GM12892 (cell line): ENCODE results near the gene NFKB1.

Experiments
- DNase-seq: peaks from one replicate; pipeline ENCODE4 v3.0.0; 2011; ENCODE audit not compliant: insufficient read length
- FAIRE-seq: peaks from 2 replicates; lab custom pipeline; 2011; peaks lifted over from hg19 to GRCh38; lab: Jason Lieb, UNC
- POLR2A ChIP-seq: IDR thresholded peaks from 2 replicates; pipeline ENCODE4 v1.6.1; 2011; ENCODE audit warnings: low read depth, low read length, control low read depth
- POLR2AphosphoS5 ChIP-seq: IDR thresholded peaks from 2 replicates; pipeline ENCODE4 v1.6.1; 2011; ENCODE audit warnings: low read depth, low read length, control low read depth
- TAF1 ChIP-seq: IDR thresholded peaks from 2 replicates; pipeline ENCODE4 v1.6.1; 2011; ENCODE audit warnings: low read depth, mild to moderate bottlenecking, control low read depth, low read length, borderline replicate concordance

Gene NFKB1

DNA sequence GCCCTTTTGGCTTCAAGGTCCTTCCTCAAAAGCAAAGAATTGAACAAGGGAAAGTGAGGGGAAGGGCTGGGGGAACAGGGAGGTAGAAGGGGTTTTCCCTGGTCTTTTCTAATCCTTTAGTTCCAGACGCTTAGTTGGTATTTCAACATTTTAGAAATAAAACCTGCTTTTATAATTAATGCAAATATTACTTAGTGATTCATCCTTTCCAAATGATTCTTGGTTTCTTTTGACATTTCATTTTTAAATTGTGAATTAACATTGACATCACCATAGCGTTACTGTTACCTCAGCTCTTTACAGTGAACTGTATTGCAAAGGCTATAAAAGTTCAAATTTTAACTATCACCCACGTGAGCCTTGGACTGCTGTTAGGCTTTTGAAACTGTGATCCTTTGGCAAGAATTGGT is 20.9 kb downstream of the NFKB1 start:
- FAIRE-seq, result peak; percentile 75
- no peak for DNase-seq
- TF ChIP-seq POLR2AphosphoS5 (no peak), POLR2A (no peak), TAF1 (no peak)

DNA sequence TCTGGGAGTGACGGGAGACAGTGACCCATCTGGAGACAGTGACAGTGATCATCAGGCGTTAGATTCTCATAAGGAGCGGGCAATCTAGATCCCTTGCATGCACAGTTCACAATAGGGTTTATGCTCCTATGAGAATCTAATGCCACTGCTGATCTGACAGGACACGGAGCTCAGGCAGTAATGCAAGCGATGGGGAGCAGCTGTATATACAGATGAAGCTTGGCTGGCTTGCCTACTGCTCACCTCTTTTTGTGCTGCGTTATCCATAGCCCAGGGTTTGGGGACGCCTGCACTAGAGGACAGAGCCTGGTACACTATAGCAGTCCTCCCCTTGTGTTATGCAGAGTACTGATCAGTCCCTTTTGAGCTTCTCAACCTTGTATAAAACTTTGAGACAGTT is 23.5 kb downstream of the NFKB1 start:
- no peak for DNase-seq
- no peak for FAIRE-seq
- no peak for TF ChIP-seq TAF1
- TF ChIP-seq POLR2A, result no peak
- TF ChIP-seq POLR2AphosphoS5, result no peak

DNA sequence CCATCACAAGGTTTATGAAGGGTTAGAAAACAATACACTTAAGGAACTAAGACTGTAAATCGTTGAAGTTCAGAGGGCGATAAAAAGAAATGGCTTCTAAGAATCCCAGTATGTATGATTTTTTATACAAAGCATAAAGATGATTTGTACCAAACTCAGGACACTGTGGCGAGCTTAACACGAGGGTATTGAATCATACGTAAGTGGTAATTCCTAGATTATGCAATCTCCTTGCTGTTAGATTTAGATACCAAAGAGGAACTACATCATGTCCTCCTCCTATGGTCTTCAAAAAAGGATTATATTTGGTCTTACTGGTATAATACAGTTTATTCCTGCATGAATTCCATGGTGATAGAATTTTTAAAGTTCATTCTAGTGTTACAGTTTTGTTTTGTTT is 23.9 kb downstream of the NFKB1 start:
- FAIRE-seq (no peak), DNase-seq (no peak)
- TF ChIP-seq POLR2A (no peak), POLR2AphosphoS5 (no peak), TAF1 (no peak)

DNA sequence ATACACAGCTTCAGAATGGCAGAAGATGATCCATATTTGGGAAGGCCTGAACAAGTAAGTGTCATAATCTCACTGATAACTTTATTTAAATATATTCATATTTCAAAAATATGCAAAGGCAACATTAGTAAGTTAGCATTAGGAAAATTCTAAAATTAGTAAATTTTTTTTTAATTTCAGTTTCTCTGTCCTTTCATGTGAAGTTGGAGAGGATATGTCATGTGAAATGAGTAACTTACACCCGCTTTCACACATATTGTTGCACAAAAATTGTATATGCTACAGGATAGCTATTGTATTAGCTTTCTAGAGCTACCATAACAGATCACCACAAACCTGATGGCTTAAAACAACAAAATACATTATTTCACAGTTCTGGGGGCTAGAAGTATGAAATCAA is 24.3 kb downstream of the NFKB1 start:
- DNase-seq (no peak), FAIRE-seq (no peak)
- TF ChIP-seq TAF1 (no peak), POLR2AphosphoS5 (no peak), POLR2A (no peak)

DNA sequence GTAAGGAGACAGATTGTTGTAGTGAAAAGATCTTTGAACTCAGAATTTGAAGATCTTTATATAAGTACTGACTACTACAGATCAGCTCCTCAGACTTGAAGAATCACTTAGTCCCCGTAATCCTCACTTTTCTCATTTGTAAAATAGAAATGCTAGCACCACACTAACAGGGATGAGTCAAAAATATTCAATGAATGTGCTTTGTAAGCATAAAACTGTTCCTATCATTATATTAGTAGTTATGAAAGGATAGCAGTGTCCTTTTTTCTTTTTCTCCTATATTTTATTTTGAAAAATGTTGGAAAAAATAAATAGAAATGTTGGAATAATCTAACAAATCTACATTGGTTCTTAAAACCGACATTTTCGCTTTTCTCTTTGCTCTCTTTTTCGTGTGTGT is 25.4 kb downstream of the NFKB1 start:
- no peak for FAIRE-seq

DNA sequence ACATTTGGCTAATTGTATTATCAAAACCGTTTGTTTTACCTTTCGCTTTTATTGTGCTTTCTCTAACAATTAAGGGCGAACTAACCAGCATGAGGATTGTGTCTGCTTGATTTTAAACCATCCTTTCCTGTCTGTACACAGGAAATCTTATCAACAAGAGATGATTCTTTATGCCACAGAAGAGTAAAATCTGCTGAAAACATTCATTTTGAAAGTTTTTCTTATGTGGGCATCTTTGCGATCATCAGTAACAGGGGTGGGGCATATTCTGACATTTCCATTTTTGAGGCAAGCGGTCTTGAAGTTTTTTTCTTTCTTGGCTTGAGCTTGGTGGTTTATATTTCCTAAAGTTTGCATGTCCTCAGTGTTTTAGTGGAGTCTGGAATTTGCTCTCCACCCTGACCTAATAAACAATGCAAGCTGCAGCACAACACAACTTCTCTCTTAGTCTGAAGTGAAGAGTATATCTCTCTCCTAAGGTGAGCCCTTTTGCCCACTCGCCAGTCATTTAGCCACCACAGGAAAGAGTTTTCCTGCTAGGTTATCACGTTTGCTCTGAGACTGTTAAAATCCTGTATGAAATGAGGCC is 26.6 kb downstream of the NFKB1 start:
- no peak for DNase-seq
- TF ChIP-seq TAF1 (no peak), POLR2A (0 out of 2 replicates have a peak, but pooled peaks have one; percentile 24), POLR2AphosphoS5 (0 out of 2 replicates have a peak, but pooled peaks have one; percentile 26)
- peak; percentile 56 for FAIRE-seq

More for the DNA sequence above, 25.4 kb downstream of the NFKB1 start:
- DNase-seq, result no peak
- TF ChIP-seq POLR2AphosphoS5 (no peak), POLR2A (no peak), TAF1 (no peak)

DNA sequence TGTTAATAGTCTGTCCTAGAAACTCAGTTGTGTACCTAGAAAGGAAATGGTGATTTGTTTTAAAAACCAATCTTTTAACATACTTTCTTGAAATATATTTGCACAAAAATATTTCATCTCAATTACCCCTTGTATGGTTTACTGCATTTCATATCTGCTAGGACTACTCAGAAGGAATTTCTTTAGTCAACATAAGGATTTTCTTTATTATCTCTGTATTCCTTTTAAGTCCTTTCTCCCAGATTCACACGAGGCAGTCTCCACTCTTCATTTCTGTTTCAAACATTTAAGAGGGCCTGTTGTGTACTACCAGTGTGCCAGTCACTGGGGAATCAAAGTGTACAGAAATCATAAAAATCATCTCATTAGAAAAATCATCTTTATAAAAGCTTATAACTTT is 28.8 kb downstream of the NFKB1 start:
- FAIRE-seq, result no peak
- no peak for DNase-seq
- no peak for TF ChIP-seq POLR2AphosphoS5

DNA sequence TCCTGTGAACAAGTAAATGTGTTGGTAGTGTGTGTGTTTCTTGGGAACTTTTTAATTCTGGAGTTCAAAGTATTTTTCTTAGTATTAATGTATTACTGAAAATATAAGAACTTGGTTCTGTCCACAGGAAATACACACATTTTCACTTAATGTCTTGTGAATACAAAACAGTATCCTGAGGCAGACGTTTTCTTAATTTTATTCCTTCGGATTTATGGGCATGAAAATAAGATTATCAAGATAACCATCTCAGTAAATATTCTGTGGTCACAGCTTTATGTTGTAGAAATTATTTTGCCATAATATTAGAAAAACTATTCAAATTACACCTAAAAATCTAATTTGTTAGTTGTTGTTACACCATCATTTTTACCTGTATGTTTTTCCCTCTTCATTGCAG is 29.8 kb downstream of the NFKB1 start:
- TF ChIP-seq TAF1 (no peak), POLR2AphosphoS5 (no peak)
- no peak for DNase-seq
- FAIRE-seq, result no peak

DNA sequence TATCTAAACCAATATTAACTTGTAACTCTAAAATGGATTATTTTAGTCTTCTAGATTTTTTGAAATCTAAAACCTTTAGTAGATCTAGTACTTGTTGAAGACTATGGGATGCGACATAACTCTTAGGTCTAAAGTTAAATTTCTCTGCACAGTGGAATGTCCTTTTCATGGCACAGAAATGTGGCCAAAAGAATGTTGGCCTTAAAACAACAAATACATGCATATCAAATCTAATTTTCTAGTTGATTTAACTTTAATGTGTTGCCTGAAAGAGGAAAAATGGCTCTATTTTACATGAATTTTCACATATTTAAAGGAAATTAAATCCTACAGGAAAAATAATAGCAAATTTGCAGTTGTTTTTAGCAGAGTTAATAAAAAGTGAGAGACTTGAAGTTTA is 30.3 kb downstream of the NFKB1 start:
- FAIRE-seq (no peak), DNase-seq (no peak)
- TF ChIP-seq POLR2AphosphoS5 (no peak), TAF1 (no peak), POLR2A (no peak)

DNA sequence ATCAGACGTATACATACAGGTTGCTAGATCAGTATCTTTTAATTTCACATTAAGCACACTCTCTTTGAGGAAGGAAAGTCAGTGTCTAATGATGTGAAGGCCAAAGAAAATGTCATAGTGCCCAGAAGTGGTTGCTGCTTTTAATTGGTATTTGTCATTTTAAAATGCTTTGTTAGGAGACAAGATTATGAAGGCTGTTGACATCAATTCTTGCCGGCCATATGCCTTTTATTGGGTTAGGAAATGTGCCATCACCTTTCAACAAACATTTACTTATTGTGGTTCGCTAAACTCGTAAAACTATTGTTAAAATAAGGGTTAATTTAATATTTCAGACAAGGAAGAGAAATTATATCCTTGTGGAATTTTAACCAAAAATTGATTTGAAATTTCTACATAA is 32.2 kb downstream of the NFKB1 start:
- no peak for DNase-seq
- FAIRE-seq, result peak; percentile 21
- TF ChIP-seq POLR2A, result no peak

DNA sequence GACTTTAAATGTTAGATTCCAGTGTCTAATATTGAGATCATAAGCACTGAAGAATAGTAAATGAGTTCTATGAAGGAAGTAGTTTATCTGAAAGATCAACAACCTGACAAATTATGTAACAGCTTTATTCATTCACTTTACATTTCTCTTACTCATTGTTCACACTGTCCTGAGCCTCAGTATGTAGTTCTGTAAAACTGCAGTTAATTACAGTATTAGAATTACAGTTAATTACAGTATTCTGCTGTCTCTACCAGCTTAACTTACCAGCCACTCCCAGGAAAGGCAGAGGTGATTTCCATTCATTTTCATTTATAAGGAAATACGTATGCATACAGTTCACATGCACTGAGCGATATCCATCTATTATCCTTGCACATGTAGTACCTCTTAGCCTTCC is 32.7 kb downstream of the NFKB1 start:
- DNase-seq, result no peak
- TF ChIP-seq POLR2A (no peak), POLR2AphosphoS5 (no peak), TAF1 (no peak)
- FAIRE-seq, result no peak

DNA sequence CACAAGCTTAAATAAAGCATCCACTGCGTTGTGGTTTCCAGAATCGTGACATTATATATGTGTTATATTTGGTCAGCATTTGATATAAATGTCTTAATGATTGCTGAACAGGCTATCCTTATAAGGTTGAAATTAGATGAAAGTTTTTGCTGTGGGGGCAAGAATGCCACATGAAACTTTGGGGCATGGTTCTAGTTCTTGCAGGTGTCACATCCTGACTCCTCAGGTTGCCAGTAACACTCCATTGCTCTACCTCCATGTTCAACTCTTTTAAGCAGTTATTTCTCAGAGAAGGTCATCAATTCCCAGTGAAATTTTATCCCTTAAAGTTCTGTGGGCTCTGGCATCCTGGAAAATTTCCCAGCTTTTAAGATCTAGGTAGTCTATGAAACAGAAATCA is 33.7 kb downstream of the NFKB1 start:
- no peak for FAIRE-seq
- no peak for DNase-seq
- TF ChIP-seq POLR2AphosphoS5, result no peak
- no peak for TF ChIP-seq POLR2A
- no peak for TF ChIP-seq TAF1

DNA sequence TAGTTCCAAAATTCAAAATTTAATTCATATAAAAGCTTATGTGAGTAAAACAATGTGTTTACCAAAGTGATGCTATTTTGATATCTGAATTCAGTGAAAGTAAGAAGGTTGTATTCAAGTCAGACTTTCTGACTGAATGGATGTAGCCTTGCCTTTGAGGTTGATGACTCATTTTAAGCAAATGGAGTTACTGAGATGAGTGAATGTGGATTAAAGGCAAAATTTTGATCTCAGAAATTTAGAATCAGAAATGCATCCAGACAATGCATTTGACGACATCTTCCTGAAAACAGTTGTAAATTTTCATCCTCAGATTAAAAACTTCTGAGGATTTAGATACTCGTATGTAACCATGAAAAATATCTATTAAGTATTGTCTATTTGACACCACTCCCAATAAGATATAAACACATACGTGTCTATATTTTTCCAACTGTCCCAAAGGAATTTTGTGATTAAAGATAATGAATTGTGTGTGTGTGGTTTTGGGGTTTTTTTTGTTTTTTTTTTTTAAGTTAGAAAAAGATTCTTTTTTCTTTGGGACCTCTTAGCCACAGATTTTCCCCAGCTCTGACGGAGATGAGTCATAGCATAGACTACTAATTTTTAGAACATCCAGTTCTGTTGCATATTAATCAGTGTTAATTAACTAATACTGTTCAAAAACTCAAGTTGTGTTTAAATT is 34.4 kb downstream of the NFKB1 start:
- FAIRE-seq (peak; percentile 87), DNase-seq (no peak)
- TF ChIP-seq TAF1, result no peak
- TF ChIP-seq POLR2AphosphoS5, result no peak
- no peak for TF ChIP-seq POLR2A

DNA sequence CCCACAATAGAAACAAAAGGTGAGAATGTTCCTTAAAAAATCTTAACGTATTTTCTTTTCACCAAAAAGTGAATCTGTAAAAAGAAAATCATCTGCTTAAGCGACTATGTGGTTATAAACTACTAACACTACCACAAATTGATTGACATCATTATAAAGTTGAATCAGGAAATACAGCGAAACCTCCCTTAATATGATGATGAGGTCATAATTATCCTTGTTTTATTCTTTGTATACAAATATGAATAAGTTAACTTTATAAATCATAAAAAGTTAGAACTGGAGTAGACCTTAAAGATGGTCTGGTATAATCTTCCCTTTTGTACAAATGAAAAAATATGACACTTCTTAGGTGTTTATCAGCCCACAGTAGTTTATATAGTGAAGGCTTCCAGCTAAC is 35.6 kb downstream of the NFKB1 start:
- DNase-seq (no peak), FAIRE-seq (no peak)
- TF ChIP-seq POLR2A (no peak), POLR2AphosphoS5 (no peak), TAF1 (no peak)
